Endothelial cell of umbilical vein (primary cell): Measurements from ENCODE around the gene TULP4.

Experiments used
- CTCF ChIP-seq, 2 donors: IDR thresholded peaks; 1 replicate in 1 of 2; 2 replicates in 1 of 2; pipeline ENCODE4 v1.5.1; 2011; ENCODE audit warnings: low read length in 2 of 2, mild to moderate bottlenecking in 2 of 2, moderate library complexity in 2 of 2, control low read depth in 1 of 2, inconsistent platforms in 1 of 2, low read depth in 1 of 2; ENCODE audit not compliant: insufficient read depth in 1 of 2; ENCODE audit errors: extremely low read depth in 1 of 2
- EZH2 ChIP-seq: IDR thresholded peaks from 2 replicates; pipeline ENCODE4 v1.6.1; 2012; ENCODE audit warnings: borderline replicate concordance, low read depth, mild to moderate bottlenecking, moderate library complexity, low read length, inconsistent platforms; ENCODE audit not compliant: severe bottlenecking
- FOS ChIP-seq: IDR thresholded peaks from 2 replicates; pipeline ENCODE4 v1.6.1; 2011; ENCODE audit warnings: mild to moderate bottlenecking, low read length, moderate library complexity, borderline replicate concordance; ENCODE audit not compliant: insufficient read depth
- MYC ChIP-seq: IDR thresholded peaks from one replicate; pipeline ENCODE4 v1.6.1; 2011; ENCODE audit warnings: mild to moderate bottlenecking, low read depth, low read length
- POLR2A ChIP-seq: IDR thresholded peaks from 2 replicates; pipeline ENCODE4 v1.6.1; 2012; ENCODE audit warnings: low read depth, mild to moderate bottlenecking, control low read depth, low read length
- POLR2AphosphoS5 ChIP-seq: IDR thresholded peaks from 2 replicates; pipeline ENCODE4 v1.6.1; 2012; ENCODE audit warnings: low read depth, mild to moderate bottlenecking, control low read depth, low read length, moderate library complexity; ENCODE audit not compliant: insufficient read depth

GRCh38 chr6:158544428-158544827, 232.2 kb downstream of the TULP4 start:
- TF ChIP-seq CTCF (IDR thresholded peaks at IDR 0.05; ENCODE audit: extremely low read depth in 1 of 2, insufficient read depth in 1 of 2, low read depth in 1 of 2, low read length in 2 of 2) = no peak
- TF ChIP-seq EZH2 = no peak
- TF ChIP-seq FOS = no peak
- no peak for TF ChIP-seq POLR2A
- TF ChIP-seq POLR2AphosphoS5 = no peak
- no peak for TF ChIP-seq MYC
